Prostate gland (tissue), 2 donors: Measurements from ENCODE around the gene MFN2.

Experiments
- POLR2A ChIP-seq: fragments of 450-650 bp; IDR thresholded peaks from one replicate; pipeline ENCODE4 v1.6.1; 2016; ENCODE audit warnings: antibody characterized with exemption, mild to moderate bottlenecking
- TF ChIP-seq, protein P1 (sequence below), 4 experiments: fragments of 200-600 bp in 2 of 4; fragments of 450-650 bp in 2 of 4; sonication (generic) in 2 of 4; IDR thresholded peaks; 1 replicate in 3 of 4; 2 replicates in 1 of 4; pipeline ENCODE4 v1.5.1; 2016 to 2019; ENCODE audit warnings: antibody characterized with exemption in 4 of 4, mild to moderate bottlenecking in 2 of 4, moderate library complexity in 2 of 4

DNA sequence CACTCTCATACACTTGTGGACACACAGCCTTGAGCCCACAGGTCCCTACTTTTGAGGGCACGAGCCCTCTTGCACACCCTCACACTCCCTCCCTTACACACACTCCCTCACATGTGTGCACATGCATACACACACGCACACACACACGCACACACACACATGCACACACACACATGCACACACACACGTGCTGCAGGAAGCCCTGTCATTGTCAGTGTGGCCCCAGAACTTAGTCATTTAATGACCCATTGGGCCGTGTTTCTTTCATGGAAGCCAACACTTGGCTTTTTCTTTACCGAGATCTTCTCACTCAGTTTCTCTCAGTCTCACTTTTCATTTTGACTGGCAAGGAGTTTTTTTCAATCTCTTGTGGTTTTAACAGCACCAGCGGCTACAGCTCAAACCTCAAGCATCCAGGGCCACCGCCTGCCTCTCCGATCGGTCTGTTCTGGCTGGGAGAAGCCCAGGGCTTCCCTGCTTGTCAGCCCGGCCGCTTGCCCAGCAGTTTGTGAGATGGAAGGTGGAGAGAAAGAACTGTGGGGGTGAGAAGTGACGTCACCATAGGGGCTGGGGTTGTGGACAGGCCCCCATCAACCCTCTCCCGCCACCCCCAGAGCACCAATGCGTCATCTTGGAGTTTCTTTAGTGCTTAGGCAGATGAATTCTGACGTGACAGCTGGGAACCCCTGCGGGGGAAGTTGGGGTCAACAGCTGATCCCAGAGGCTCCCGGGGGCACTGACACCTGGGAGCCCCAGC, 67.1 kb downstream of the MFN2 start:
- TF ChIP-seq, protein P1, sequence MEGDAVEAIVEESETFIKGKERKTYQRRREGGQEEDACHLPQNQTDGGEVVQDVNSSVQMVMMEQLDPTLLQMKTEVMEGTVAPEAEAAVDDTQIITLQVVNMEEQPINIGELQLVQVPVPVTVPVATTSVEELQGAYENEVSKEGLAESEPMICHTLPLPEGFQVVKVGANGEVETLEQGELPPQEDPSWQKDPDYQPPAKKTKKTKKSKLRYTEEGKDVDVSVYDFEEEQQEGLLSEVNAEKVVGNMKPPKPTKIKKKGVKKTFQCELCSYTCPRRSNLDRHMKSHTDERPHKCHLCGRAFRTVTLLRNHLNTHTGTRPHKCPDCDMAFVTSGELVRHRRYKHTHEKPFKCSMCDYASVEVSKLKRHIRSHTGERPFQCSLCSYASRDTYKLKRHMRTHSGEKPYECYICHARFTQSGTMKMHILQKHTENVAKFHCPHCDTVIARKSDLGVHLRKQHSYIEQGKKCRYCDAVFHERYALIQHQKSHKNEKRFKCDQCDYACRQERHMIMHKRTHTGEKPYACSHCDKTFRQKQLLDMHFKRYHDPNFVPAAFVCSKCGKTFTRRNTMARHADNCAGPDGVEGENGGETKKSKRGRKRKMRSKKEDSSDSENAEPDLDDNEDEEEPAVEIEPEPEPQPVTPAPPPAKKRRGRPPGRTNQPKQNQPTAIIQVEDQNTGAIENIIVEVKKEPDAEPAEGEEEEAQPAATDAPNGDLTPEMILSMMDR (IDR thresholded peaks at IDR 0.05), result no peak
- no peak for TF ChIP-seq POLR2A
